ENCODE data around the gene UMAD1.

UMAD1 gene

DNA sequence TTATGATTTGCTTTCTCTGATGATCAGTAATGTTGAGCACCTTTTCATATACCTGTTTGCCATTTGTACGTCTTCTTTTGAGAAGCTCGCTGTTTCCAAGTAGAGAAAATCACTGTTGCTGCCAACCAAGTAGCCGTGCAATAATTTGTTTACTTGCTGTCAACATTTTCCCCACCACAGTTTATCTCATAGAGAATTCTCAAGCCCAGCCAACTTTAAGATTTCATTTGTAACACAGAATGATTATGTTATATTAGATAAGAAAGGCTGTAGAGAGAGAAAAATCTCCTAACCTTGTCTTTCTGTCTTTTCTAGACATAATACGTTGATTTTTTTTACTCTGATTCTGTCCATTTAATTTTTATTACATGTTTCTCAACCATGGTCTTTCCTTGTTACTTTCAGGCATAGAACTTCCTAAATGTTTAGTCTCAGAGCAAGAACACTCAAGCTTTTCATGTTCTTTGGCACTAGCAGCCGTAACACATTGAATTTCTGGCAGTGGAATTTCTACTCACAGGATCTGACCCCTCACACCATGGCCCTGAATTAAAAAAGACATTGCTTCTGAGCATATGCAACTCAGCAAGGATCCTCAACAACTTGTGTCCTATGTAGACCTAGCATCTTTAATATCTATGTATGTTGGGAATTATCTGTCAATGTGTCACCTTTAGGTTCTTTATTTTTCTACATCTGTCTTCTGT, 54.7 kb downstream of the UMAD1 start:
- H3K4me3 ChIP-seq (ENCODE audit: control insufficient read depth, low read depth, low read length), result no peak overlapping the region
- DNase-seq (ENCODE audit: low read depth), result no peak
- TF ChIP-seq, protein P1, sequence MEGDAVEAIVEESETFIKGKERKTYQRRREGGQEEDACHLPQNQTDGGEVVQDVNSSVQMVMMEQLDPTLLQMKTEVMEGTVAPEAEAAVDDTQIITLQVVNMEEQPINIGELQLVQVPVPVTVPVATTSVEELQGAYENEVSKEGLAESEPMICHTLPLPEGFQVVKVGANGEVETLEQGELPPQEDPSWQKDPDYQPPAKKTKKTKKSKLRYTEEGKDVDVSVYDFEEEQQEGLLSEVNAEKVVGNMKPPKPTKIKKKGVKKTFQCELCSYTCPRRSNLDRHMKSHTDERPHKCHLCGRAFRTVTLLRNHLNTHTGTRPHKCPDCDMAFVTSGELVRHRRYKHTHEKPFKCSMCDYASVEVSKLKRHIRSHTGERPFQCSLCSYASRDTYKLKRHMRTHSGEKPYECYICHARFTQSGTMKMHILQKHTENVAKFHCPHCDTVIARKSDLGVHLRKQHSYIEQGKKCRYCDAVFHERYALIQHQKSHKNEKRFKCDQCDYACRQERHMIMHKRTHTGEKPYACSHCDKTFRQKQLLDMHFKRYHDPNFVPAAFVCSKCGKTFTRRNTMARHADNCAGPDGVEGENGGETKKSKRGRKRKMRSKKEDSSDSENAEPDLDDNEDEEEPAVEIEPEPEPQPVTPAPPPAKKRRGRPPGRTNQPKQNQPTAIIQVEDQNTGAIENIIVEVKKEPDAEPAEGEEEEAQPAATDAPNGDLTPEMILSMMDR (conservative IDR thresholded peaks at IDR 0.05; ENCODE audit: control insufficient read depth, insufficient read depth, low read depth, low read length), result no peak

DNA sequence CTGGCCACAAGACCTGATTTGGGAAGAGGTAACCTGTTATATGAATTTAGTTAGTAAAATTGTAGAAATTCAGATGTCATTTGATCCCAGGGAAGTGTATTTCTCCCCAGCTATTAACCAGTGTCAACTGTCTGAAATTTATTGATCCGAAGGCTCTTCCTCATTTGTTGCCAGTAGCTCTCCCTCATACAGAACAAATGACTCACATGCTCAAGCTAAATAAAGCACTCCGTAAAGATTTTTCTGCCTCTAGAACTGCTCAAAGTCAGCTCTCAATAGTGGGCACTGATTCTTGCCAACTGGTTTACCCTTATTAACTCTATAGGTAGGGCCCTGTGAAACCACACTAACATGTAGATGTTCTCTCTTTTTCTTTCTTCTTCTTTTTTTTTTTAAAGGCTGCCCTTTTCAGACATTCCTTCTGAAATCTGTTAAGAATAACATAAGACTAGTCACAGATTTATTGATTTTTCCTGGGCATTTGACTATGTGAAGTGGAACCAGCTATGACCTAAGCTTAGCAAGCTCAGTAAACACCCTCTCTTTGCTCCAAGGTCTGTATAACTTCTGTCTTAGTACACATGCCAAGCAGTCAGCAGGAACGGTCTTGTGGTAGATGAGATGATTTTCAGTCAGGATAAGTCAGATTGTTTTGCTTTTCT, 56.0 kb downstream of the UMAD1 start:
- TF ChIP-seq, protein P1 (conservative IDR thresholded peaks at IDR 0.05; ENCODE audit: control insufficient read depth, insufficient read depth, low read depth, low read length), result no peak
- peak overlapping the region; percentile 27 for H3K4me3 ChIP-seq (ENCODE audit: control insufficient read depth, low read depth, low read length)
- DNase-seq (ENCODE audit: low read depth), result peak; percentile 77

DNA sequence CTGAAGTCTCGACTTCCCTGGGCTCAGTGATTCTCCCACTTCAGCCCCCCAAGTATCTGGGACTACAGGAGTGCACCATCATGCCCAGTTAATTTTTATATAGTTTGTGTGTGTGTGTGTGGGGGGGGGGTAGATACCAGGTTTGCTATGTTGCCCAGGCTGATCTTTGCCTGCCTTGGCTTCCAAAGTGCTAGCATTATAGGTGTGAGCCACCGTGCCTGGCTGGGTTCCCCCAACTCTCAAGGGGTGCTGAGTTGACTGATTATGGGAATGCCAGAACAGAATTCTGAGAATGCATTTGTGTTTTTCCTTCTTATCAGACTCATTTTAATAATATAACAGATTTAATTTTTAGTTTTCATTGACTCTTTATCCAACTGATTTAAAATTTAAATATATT, 58.4 kb downstream of the UMAD1 start:
- TF ChIP-seq, protein P1 (conservative IDR thresholded peaks at IDR 0.05; ENCODE audit: control insufficient read depth, insufficient read depth, low read depth, low read length), result no peak
- DNase-seq (ENCODE audit: low read depth), result no peak
- H3K4me3 ChIP-seq (ENCODE audit: control insufficient read depth, low read depth, low read length), result no peak overlapping the region

DNA sequence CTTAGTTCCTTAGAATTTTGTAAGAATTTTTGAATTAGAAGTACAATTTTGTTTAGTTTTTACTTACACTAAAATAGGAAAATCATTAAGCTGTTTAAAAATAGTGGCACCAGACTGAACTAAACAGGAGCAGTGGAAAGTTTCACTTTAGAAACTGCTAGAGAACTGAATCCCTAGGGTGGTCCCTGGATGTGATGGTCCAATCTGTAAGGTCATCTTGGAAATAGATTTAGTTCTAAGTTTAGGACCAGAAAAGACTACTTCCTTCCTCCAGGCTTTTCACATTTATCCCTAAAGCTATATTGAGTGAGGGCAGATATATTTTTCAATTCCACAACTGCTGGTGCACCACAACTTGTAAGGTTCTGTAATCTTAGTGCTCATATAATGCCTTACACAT, 58.8 kb downstream of the UMAD1 start:
- no peak for DNase-seq (ENCODE audit: low read depth)
- H3K4me3 ChIP-seq (ENCODE audit: control insufficient read depth, low read depth, low read length), result no peak overlapping the region
- TF ChIP-seq, protein P1 (conservative IDR thresholded peaks at IDR 0.05; ENCODE audit: control insufficient read depth, insufficient read depth, low read depth, low read length), result no peak

DNA sequence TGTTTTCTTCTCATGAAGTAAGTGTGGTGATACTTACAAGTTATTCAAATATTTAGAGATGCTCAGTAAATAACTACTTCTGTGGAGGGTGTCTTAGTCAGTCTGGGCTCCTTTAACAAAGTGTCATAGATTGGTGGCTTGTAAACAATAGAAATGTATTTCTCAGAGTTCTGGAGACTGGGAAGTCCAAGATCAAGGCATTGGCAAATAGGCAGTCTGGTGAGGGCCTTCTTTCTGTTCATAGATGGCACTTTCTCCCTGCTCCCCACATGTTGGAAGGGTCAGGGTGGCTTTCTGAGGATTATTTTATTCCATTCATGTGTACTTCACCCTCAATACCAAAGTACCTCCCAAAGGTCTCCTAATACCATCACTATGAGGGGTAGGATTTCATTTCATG, 59.4 kb downstream of the UMAD1 start:
- H3K4me3 ChIP-seq (ENCODE audit: control insufficient read depth, low read depth, low read length), result no peak overlapping the region
- no peak for DNase-seq (ENCODE audit: low read depth)
- TF ChIP-seq, protein P1 (conservative IDR thresholded peaks at IDR 0.05; ENCODE audit: control insufficient read depth, insufficient read depth, low read depth, low read length), result no peak

DNA sequence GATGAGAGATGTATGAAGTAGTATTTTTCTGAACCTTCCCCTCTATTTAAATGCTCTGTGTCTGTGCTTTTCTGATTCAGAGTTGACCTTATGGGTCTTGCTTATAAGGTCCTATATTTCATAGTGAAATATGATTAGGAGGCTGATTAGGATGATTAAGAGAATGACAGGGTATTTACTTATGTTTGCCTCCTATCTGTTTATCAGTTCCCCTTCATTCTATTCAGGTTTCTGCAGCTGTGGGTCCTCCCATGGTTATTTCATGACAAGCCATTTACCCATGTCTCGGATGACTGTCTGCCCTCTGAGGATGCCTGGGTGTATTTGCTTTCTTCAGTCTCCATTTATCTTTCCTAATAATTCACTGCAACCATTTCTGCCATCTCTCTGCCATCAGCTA, 61.0 kb downstream of the UMAD1 start:
- no peak overlapping the region for H3K4me3 ChIP-seq (ENCODE audit: control insufficient read depth, low read depth, low read length)
- TF ChIP-seq, protein P1 (conservative IDR thresholded peaks at IDR 0.05; ENCODE audit: control insufficient read depth, insufficient read depth, low read depth, low read length), result no peak
- DNase-seq (ENCODE audit: low read depth), result no peak

All from fibroblast of mammary gland (primary cell).